Neural cell (in vitro differentiated cells): Measurements from ENCODE around the gene HSPA5.

Experiments
- EP300 ChIP-seq: fragments of 450-650 bp; conservative IDR thresholded peaks from 2 replicates; pipeline ENCODE4 v1.6.1; 2014; ENCODE audit warnings: antibody characterized with exemption, mild to moderate bottlenecking, moderate library complexity; ENCODE audit not compliant: poor library complexity, severe bottlenecking
- EZH2 ChIP-seq: fragments of 200-600, 300-800 bp; shearing (Covaris generic), sonication (generic); IDR thresholded peaks from 2 replicates; pipeline ENCODE4 v1.6.1; 2014; ENCODE audit warnings: antibody characterized with exemption, low read length, borderline replicate concordance, mild to moderate bottlenecking; ENCODE audit not compliant: insufficient read depth, poor library complexity, severe bottlenecking
- MXI1 ChIP-seq: fragments of 450-650 bp; conservative IDR thresholded peaks from 2 replicates; pipeline ENCODE4 v1.6.1; 2014; ENCODE audit warnings: antibody characterized with exemption, mild to moderate bottlenecking; ENCODE audit not compliant: poor library complexity, severe bottlenecking
- POLR2AphosphoS5 ChIP-seq: IDR thresholded peaks from 2 replicates; pipeline ENCODE4 v1.6.1; 2012
- SMC3 ChIP-seq: fragments of 450-650 bp; conservative IDR thresholded peaks from 2 replicates; pipeline ENCODE4 v1.6.1; 2014; ENCODE audit warnings: antibody characterized with exemption, mild to moderate bottlenecking, moderate library complexity; ENCODE audit not compliant: poor library complexity
- TAF1 ChIP-seq: IDR thresholded peaks from 2 replicates; pipeline ENCODE4 v1.6.1; 2012; ENCODE audit warnings: low read depth
- TF ChIP-seq, protein P1 (sequence below): fragments of 450-650 bp; IDR thresholded peaks from 2 replicates; pipeline ENCODE4 v1.5.1; 2014; ENCODE audit warnings: antibody characterized with exemption, mild to moderate bottlenecking, moderate library complexity; ENCODE audit not compliant: poor library complexity, severe bottlenecking
- TF ChIP-seq, protein P2 (sequence below): IDR thresholded peaks from 2 replicates; pipeline ENCODE4 v1.6.1; 2012; ENCODE audit warnings: borderline replicate concordance

DNA sequence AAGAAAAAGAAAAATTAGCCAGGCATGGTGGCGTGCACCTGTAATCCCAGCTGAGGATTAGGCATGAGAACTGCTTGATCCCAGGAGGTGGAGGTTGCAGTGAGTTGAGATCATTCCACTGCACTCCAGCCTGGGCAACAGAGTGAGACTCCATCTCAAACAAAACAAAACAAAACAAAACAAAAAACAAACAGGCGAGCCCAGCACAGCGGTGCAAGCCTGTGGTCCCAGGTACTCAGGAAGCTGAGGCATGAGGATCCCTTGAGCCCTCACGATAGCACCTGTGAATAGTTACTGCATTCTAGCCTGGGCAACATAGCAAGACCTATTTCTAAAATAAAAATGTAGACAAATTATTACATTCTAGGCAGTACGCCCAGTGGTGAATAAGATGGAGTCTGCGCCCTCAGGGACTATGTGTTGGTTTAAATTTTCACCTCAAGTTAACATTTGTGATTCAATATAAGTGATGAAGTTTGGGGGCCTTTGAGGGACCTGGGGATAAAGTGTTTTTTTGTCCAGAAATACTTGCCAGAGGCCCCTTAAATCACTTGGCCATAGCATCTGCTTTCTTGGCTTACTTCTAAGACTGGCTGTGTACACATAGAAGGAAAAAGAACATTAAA, 17.1 kb upstream of the HSPA5 start:
- TF ChIP-seq, protein P1, sequence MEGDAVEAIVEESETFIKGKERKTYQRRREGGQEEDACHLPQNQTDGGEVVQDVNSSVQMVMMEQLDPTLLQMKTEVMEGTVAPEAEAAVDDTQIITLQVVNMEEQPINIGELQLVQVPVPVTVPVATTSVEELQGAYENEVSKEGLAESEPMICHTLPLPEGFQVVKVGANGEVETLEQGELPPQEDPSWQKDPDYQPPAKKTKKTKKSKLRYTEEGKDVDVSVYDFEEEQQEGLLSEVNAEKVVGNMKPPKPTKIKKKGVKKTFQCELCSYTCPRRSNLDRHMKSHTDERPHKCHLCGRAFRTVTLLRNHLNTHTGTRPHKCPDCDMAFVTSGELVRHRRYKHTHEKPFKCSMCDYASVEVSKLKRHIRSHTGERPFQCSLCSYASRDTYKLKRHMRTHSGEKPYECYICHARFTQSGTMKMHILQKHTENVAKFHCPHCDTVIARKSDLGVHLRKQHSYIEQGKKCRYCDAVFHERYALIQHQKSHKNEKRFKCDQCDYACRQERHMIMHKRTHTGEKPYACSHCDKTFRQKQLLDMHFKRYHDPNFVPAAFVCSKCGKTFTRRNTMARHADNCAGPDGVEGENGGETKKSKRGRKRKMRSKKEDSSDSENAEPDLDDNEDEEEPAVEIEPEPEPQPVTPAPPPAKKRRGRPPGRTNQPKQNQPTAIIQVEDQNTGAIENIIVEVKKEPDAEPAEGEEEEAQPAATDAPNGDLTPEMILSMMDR, result no peak
- TF ChIP-seq EP300 (no peak), EZH2 (no peak), POLR2AphosphoS5 (no peak), TAF1 (no peak), SMC3 (no peak), MXI1 (no peak)
- TF ChIP-seq, protein P2, sequence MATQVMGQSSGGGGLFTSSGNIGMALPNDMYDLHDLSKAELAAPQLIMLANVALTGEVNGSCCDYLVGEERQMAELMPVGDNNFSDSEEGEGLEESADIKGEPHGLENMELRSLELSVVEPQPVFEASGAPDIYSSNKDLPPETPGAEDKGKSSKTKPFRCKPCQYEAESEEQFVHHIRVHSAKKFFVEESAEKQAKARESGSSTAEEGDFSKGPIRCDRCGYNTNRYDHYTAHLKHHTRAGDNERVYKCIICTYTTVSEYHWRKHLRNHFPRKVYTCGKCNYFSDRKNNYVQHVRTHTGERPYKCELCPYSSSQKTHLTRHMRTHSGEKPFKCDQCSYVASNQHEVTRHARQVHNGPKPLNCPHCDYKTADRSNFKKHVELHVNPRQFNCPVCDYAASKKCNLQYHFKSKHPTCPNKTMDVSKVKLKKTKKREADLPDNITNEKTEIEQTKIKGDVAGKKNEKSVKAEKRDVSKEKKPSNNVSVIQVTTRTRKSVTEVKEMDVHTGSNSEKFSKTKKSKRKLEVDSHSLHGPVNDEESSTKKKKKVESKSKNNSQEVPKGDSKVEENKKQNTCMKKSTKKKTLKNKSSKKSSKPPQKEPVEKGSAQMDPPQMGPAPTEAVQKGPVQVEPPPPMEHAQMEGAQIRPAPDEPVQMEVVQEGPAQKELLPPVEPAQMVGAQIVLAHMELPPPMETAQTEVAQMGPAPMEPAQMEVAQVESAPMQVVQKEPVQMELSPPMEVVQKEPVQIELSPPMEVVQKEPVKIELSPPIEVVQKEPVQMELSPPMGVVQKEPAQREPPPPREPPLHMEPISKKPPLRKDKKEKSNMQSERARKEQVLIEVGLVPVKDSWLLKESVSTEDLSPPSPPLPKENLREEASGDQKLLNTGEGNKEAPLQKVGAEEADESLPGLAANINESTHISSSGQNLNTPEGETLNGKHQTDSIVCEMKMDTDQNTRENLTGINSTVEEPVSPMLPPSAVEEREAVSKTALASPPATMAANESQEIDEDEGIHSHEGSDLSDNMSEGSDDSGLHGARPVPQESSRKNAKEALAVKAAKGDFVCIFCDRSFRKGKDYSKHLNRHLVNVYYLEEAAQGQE, result no peak
